Activated T-cell treated with anti-CD3 and anti-CD28 coated beads, Interleukin-2, amount 50 U/mL, for 4 hours (primary cell): ENCODE measurements around the gene LHFPL2. TPM values are rescaled to one million over a fixed set of nuclear protein-coding genes. Genes with fewer than 3 reads are reported as not detected.
"Not testable (repeated sequence)": the region's sequence is repeated elsewhere in the genome, so short reads cannot be mapped to it uniquely, and the experiment has no call there.

Source experiments
- ATAC-seq, 2 donors: fragments of 200-7000 bp; cut with Tn5 transposase; one replicate each; pipeline ENCODE4 v1.10.0; 2021
- DNase-seq: peaks from one replicate; pipeline ENCODE4 v3.0.0-alpha.2; 2020
- H3K27me3 Mint-ChIP-seq: one replicate; pipeline ENCODE4 v1.8.0; 2021; ENCODE audit warnings: low read depth, mixed read lengths
- H3K36me3 Mint-ChIP-seq: one replicate; pipeline ENCODE4 v1.8.0; 2022; ENCODE audit warnings: mixed read lengths; ENCODE audit not compliant: insufficient read depth
- H3K4me1 Mint-ChIP-seq: one replicate; pipeline ENCODE4 v1.8.0; 2021; ENCODE audit warnings: low read depth, mixed read lengths
- H3K4me3 Mint-ChIP-seq: one replicate; pipeline ENCODE4 v1.8.0; 2021; ENCODE audit warnings: mild to moderate bottlenecking, moderate library complexity, mixed read lengths
- H3K9me3 Mint-ChIP-seq: one replicate; pipeline ENCODE4 v1.8.0; 2021; ENCODE audit warnings: mixed read lengths
- total RNA-seq, 3 donors: library from RNA; stranded (reverse); gene quantifications; one replicate each; pipeline ENCODE4 v1.2.1, GENCODE V29; 2021

Gene LHFPL2
- total RNA-seq, 3 donors from 2014 or later: 0.22 to 0.69 (median 0.23) TPM

- not testable (repeated sequence) for H3K4me3 Mint-ChIP-seq, ATAC-seq, H3K4me1 Mint-ChIP-seq, DNase-seq, H3K36me3 Mint-ChIP-seq, H3K27me3 Mint-ChIP-seq, H3K9me3 Mint-ChIP-seq
Observed at GRCh38 chr5:78673827-78674226, 25.3 kb upstream of the LHFPL2 start.

- ATAC-seq (no peak), DNase-seq (no peak)
- Mint-ChIP-seq H3K36me3 (no peaks in the 10 kb centered on the region), H3K9me3 (no peaks in the 10 kb centered on the region), H3K27me3 (peaks cover 9% of the 10 kb centered on the region), H3K4me1 (no peaks in the 10 kb centered on the region), H3K4me3 (no peak overlapping the region)
Observed at GRCh38 chr5:78672154-78672553, 23.6 kb upstream of the LHFPL2 start.

GRCh38 chr5:78671609-78672008 lies 23.0 kb upstream of the LHFPL2 start:
- DNase-seq (no peak), ATAC-seq (no peak)
- no peaks in the 10 kb centered on the region for H3K36me3 Mint-ChIP-seq
- H3K9me3 Mint-ChIP-seq: no peaks in the 10 kb centered on the region
- peaks cover 10% of the 10 kb centered on the region for H3K27me3 Mint-ChIP-seq
- H3K4me1 Mint-ChIP-seq: no peaks in the 10 kb centered on the region
- H3K4me3 Mint-ChIP-seq: no peak overlapping the region

GRCh38 chr5:78670701-78671269 lies 22.2 kb upstream of the LHFPL2 start:
- Mint-ChIP-seq H3K27me3 (peaks cover 11% of the 10 kb centered on the region), H3K36me3 (no peaks in the 10 kb centered on the region), H3K4me1 (no peaks in the 10 kb centered on the region), H3K9me3 (no peaks in the 10 kb centered on the region), H3K4me3 (no peak overlapping the region)
- DNase-seq (no peak), ATAC-seq (no peak)

- peaks cover 11% of the 10 kb centered on the region for H3K27me3 Mint-ChIP-seq
- no peaks in the 10 kb centered on the region for H3K36me3 Mint-ChIP-seq
- DNase-seq (no peak), ATAC-seq (no peak)
- H3K4me3 Mint-ChIP-seq: no peak overlapping the region
- H3K9me3 Mint-ChIP-seq: no peaks in the 10 kb centered on the region
- H3K4me1 Mint-ChIP-seq: no peaks in the 10 kb centered on the region
Observed at GRCh38 chr5:78669331-78669730, 20.8 kb upstream of the LHFPL2 start.

GRCh38 chr5:78667461-78668103 lies 19.0 kb upstream of the LHFPL2 start:
- Mint-ChIP-seq H3K4me3 (no peak overlapping the region), H3K9me3 (no peaks in the 10 kb centered on the region), H3K36me3 (no peaks in the 10 kb centered on the region), H3K27me3 (peaks cover 6% of the 10 kb centered on the region), H3K4me1 (no peaks in the 10 kb centered on the region)
- no peak for ATAC-seq
- no peak for DNase-seq

- not testable (repeated sequence) for DNase-seq, ATAC-seq, H3K27me3 Mint-ChIP-seq, H3K36me3 Mint-ChIP-seq, H3K4me1 Mint-ChIP-seq, H3K9me3 Mint-ChIP-seq, H3K4me3 Mint-ChIP-seq
Observed at GRCh38 chr5:78666975-78667374, 18.4 kb upstream of the LHFPL2 start.

GRCh38 chr5:78666041-78666444 lies 17.5 kb upstream of the LHFPL2 start:
- no peak for ATAC-seq
- Mint-ChIP-seq H3K9me3 (no peaks in the 10 kb centered on the region), H3K27me3 (peaks cover 6% of the 10 kb centered on the region), H3K4me3 (no peak overlapping the region), H3K4me1 (no peaks in the 10 kb centered on the region), H3K36me3 (no peaks in the 10 kb centered on the region)
- DNase-seq: no peak

GRCh38 chr5:78665534-78665933 lies 17.0 kb upstream of the LHFPL2 start:
- Mint-ChIP-seq H3K9me3 (no peaks in the 10 kb centered on the region), H3K4me3 (no peak overlapping the region), H3K27me3 (peaks cover 7% of the 10 kb centered on the region), H3K36me3 (no peaks in the 10 kb centered on the region), H3K4me1 (no peaks in the 10 kb centered on the region)
- no peak for ATAC-seq
- no peak for DNase-seq

GRCh38 chr5:78662323-78662722 lies 13.8 kb upstream of the LHFPL2 start:
- H3K9me3 Mint-ChIP-seq: no peaks in the 10 kb centered on the region
- H3K27me3 Mint-ChIP-seq: peaks cover 14% of the 10 kb centered on the region
- H3K36me3 Mint-ChIP-seq: no peaks in the 10 kb centered on the region
- ATAC-seq (no peak), DNase-seq (no peak)
- no peak overlapping the region for H3K4me3 Mint-ChIP-seq
- H3K4me1 Mint-ChIP-seq: no peaks in the 10 kb centered on the region

GRCh38 chr5:78661691-78662090 lies 13.1 kb upstream of the LHFPL2 start:
- Mint-ChIP-seq H3K36me3 (no peaks in the 10 kb centered on the region), H3K9me3 (no peaks in the 10 kb centered on the region), H3K4me1 (no peaks in the 10 kb centered on the region), H3K4me3 (no peak overlapping the region), H3K27me3 (peaks cover 15% of the 10 kb centered on the region)
- no peak for ATAC-seq
- DNase-seq: no peak

- Mint-ChIP-seq H3K4me3 (no peak overlapping the region), H3K36me3 (no peaks in the 10 kb centered on the region), H3K4me1 (no peaks in the 10 kb centered on the region), H3K9me3 (no peaks in the 10 kb centered on the region), H3K27me3 (peaks cover 14% of the 10 kb centered on the region)
- no peak for DNase-seq
- ATAC-seq: no peak
Observed at GRCh38 chr5:78661044-78661443, 12.5 kb upstream of the LHFPL2 start.

- DNase-seq (no peak), ATAC-seq (no peak)
- Mint-ChIP-seq H3K9me3 (no peaks in the 10 kb centered on the region), H3K36me3 (no peaks in the 10 kb centered on the region), H3K4me3 (no peak overlapping the region), H3K27me3 (peaks cover 14% of the 10 kb centered on the region), H3K4me1 (no peaks in the 10 kb centered on the region)
Observed at GRCh38 chr5:78660401-78660800, 11.8 kb upstream of the LHFPL2 start.

GRCh38 chr5:78659714-78660113 lies 11.1 kb upstream of the LHFPL2 start:
- H3K9me3 Mint-ChIP-seq: no peaks in the 10 kb centered on the region
- no peak for ATAC-seq
- H3K4me1 Mint-ChIP-seq: no peaks in the 10 kb centered on the region

GRCh38 chr5:78659114-78659513 lies 10.5 kb upstream of the LHFPL2 start:
- H3K9me3 Mint-ChIP-seq: no peaks in the 10 kb centered on the region
- no peak overlapping the region for H3K4me3 Mint-ChIP-seq
- H3K27me3 Mint-ChIP-seq: peaks cover 14% of the 10 kb centered on the region
- ATAC-seq (no peak), DNase-seq (no peak)
- no peaks in the 10 kb centered on the region for H3K4me1 Mint-ChIP-seq
- no peaks in the 10 kb centered on the region for H3K36me3 Mint-ChIP-seq

More at GRCh38 chr5:78659714-78660113, 11.1 kb upstream of the LHFPL2 start:
- Mint-ChIP-seq H3K27me3 (peaks cover 14% of the 10 kb centered on the region), H3K4me3 (no peak overlapping the region), H3K36me3 (no peaks in the 10 kb centered on the region)
- DNase-seq: no peak
